ENCODE data around the gene MAPK8IP2. TPM values are rescaled to one million over a fixed set of nuclear protein-coding genes. Genes with fewer than 3 reads are reported as not detected.

The MAPK8IP2 gene
- total RNA-seq, 2 donors from 2014 or later, result 0.50 to 0.65 TPM

- ATAC-seq (replicated peaks), result no peak
- H3K36me3 Mint-ChIP-seq (ENCODE audit: low read depth), result peaks cover 31% of the 10 kb centered on the region
- H3K4me1 Mint-ChIP-seq, result no peaks in the 10 kb centered on the region
- H3K9me3 Mint-ChIP-seq, result no peaks in the 10 kb centered on the region
- H3K27me3 Mint-ChIP-seq, result no peaks in the 10 kb centered on the region
- no peak overlapping the region for H3K4me3 Mint-ChIP-seq
- H3K27ac Mint-ChIP-seq, result no peak overlapping the region
Measured at GRCh38 chr22:50570861-50571260, 29.7 kb upstream of the MAPK8IP2 start.

DNA sequence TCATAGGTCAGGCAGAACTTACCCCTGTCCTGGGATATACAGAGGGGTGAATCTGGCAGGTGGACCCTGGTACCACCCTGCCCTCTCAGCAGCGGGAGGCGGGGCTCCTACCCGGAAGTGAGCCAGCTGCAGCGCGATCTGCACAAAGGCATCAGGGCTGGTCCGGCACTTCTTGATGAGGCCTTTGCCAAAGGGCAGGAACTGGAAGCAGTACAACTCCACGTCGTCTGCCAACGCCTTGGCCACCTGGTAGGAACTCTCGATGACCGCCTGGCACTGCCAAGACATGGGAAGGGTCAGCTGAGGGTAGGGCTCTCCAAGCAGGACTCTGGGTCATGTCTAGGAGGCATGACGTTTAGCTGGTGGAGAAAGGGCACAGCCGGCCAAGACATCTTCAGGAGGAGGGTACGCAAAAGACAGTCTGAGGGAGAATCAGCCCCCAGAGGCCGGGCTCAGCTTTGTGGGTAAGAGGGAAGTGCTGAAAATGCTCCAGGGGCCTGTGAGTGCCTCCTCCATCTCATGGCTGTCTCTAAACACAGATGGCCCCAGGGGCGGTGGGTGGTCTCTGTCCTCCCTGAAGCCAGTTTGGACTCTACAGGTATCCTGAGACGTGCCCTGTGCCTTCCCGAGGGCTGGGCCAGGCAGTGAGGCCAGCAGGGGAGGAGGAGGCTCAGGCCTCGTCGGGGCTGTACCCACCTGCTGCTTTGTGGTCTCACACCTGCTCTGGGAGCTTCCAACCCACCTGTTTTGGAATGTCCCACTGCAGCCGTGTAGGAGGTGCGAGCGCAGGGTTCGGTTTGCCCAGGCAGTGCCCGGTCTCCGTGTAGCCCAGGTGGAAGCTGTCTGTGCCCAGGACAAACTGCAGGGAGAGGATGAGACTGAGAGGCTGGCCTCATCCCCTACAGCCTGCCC lies 29.1 kb upstream of the MAPK8IP2 start:
- H3K9me3 Mint-ChIP-seq, result no peaks in the 10 kb centered on the region
- H3K4me1 Mint-ChIP-seq, result no peaks in the 10 kb centered on the region
- no peak for ATAC-seq (replicated peaks)
- H3K36me3 Mint-ChIP-seq (ENCODE audit: low read depth), result peaks cover 32% of the 10 kb centered on the region
- H3K27ac Mint-ChIP-seq, result no peak overlapping the region
- no peaks in the 10 kb centered on the region for H3K27me3 Mint-ChIP-seq
- H3K4me3 Mint-ChIP-seq, result no peak overlapping the region

DNA sequence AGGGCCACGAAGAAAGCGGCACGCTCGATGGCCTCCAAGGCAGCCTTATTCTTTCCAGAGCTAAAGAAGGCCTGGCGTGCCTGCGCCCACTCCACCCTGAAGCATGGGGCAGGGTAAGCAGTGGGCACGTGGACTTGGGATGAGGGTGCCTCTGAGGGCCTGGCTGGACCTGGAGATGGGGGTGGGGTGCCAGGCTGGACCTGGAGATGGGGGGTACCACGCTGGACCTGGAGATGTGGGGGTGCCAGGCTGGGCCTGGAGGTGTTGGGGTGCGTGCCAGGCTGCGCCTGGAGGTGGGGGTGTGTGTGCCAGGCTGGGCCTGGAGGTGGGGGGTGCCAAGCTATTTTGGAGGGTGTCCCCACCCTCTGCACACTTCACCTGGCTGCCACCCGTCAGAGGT lies 27.6 kb upstream of the MAPK8IP2 start:
- no peaks in the 10 kb centered on the region for H3K4me1 Mint-ChIP-seq
- no peaks in the 10 kb centered on the region for H3K27me3 Mint-ChIP-seq
- peaks cover 37% of the 10 kb centered on the region for H3K36me3 Mint-ChIP-seq (ENCODE audit: low read depth)
- no peak overlapping the region for H3K27ac Mint-ChIP-seq
- no peak overlapping the region for H3K4me3 Mint-ChIP-seq
- ATAC-seq (replicated peaks), result no peak
- H3K9me3 Mint-ChIP-seq, result no peaks in the 10 kb centered on the region

- Mint-ChIP-seq H3K4me3 (no peak overlapping the region), H3K36me3 (ENCODE audit: low read depth) (peaks cover 33% of the 10 kb centered on the region), H3K27me3 (no peaks in the 10 kb centered on the region), H3K9me3 (no peaks in the 10 kb centered on the region), H3K27ac (no peak overlapping the region), H3K4me1 (no peaks in the 10 kb centered on the region)
- ATAC-seq (replicated peaks), result no peak
Measured at GRCh38 chr22:50573491-50574382, 26.9 kb upstream of the MAPK8IP2 start.

- peaks cover 29% of the 10 kb centered on the region for H3K36me3 Mint-ChIP-seq (ENCODE audit: low read depth)
- H3K9me3 Mint-ChIP-seq, result no peaks in the 10 kb centered on the region
- H3K4me1 Mint-ChIP-seq, result no peaks in the 10 kb centered on the region
- no peaks in the 10 kb centered on the region for H3K27me3 Mint-ChIP-seq
- no peak for ATAC-seq (replicated peaks)
- H3K27ac Mint-ChIP-seq, result no peak overlapping the region
- no peak overlapping the region for H3K4me3 Mint-ChIP-seq
Measured at GRCh38 chr22:50574383-50574755, 26.2 kb upstream of the MAPK8IP2 start.

- Mint-ChIP-seq H3K27ac (no peak overlapping the region), H3K4me3 (no peak overlapping the region), H3K9me3 (no peaks in the 10 kb centered on the region), H3K27me3 (no peaks in the 10 kb centered on the region), H3K4me1 (peaks cover 5% of the 10 kb centered on the region), H3K36me3 (ENCODE audit: low read depth) (peaks cover 29% of the 10 kb centered on the region)
- no peak for ATAC-seq (replicated peaks)
Measured at GRCh38 chr22:50575426-50575941, 25.1 kb upstream of the MAPK8IP2 start.

DNA sequence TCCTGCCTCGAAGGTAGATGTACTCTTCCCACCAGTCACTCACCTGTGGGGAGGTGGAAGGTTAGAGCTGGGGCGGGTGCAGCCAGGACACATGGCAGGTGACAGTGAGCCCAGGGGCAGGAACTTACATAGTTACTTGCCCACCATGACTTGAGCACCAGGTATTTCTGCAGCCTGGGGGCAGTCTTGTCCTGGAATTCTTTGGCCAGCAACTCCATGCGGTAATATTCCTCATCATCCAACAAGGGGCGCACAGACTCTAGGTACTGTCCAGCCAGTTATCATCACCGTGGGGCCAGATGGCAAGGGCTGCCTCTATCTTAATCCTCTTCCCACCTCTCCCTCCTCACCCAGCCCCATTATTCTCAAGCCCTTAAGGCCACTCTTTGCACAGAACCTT lies 24.5 kb upstream of the MAPK8IP2 start:
- Mint-ChIP-seq H3K9me3 (no peaks in the 10 kb centered on the region), H3K4me3 (no peak overlapping the region), H3K36me3 (ENCODE audit: low read depth) (peaks cover 31% of the 10 kb centered on the region), H3K27ac (no peak overlapping the region), H3K4me1 (peaks cover 5% of the 10 kb centered on the region), H3K27me3 (no peaks in the 10 kb centered on the region)
- no peak for ATAC-seq (replicated peaks)

- H3K4me3 Mint-ChIP-seq, result peak overlapping the region; percentile 13
- no peak for ATAC-seq (replicated peaks)
- H3K9me3 Mint-ChIP-seq, result no peaks in the 10 kb centered on the region
- peaks cover 41% of the 10 kb centered on the region for H3K36me3 Mint-ChIP-seq (ENCODE audit: low read depth)
- H3K4me1 Mint-ChIP-seq, result peaks cover 5% of the 10 kb centered on the region
- H3K27ac Mint-ChIP-seq, result no peak overlapping the region
- no peaks in the 10 kb centered on the region for H3K27me3 Mint-ChIP-seq
Measured at GRCh38 chr22:50576806-50577696, 23.5 kb upstream of the MAPK8IP2 start.

GRCh38 chr22:50577697-50577986 lies 23.0 kb upstream of the MAPK8IP2 start:
- H3K4me3 Mint-ChIP-seq, result peak overlapping the region; percentile 13
- no peaks in the 10 kb centered on the region for H3K9me3 Mint-ChIP-seq
- H3K27ac Mint-ChIP-seq, result no peak overlapping the region
- no peaks in the 10 kb centered on the region for H3K27me3 Mint-ChIP-seq
- peaks cover 5% of the 10 kb centered on the region for H3K4me1 Mint-ChIP-seq
- ATAC-seq (replicated peaks), result no peak
- peaks cover 39% of the 10 kb centered on the region for H3K36me3 Mint-ChIP-seq (ENCODE audit: low read depth)

- Mint-ChIP-seq H3K9me3 (no peaks in the 10 kb centered on the region), H3K27me3 (no peaks in the 10 kb centered on the region), H3K27ac (no peak within 1 kb of the TSS), H3K4me1 (peaks cover 5% of the 10 kb centered on the region), H3K4me3 (peak within 1 kb of the TSS; percentile 13), H3K36me3 (ENCODE audit: low read depth) (peaks cover 41% of the 10 kb centered on the region)
- no peak for ATAC-seq (replicated peaks)
Measured at GRCh38 chr22:50577987-50578775, 22.4 kb upstream of the MAPK8IP2 start, which contains the start of gene CPT1B. TSS of gene CPT1B (minus strand) at chr22:50578427. CDS start at chr22:50577915, 512 bp downstream.

DNA sequence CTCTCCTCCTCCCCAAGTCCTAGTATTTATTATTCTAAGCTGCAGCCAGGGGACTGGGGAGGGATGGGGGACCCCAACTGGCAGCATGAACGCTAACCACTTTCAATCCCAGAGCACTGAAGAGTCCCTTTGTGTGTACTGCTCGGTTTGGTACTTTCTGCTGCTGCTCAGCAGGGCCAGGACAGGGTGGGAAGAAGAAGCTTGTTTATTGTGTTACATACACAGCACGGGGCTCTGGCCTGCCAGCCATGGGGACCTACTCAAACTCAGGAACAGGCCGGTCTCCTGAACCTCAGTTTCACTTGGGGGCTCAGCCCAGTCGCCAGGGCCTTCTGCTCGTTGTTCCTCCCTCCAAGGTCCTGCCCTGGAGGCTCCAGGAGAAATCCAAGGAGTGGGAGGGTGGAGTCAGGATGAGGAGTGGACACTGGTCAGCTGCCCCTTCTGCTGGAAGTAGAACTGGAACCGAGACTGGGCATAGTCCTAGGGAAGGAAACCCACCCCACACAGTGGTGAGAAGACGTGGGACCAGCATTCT lies 21.8 kb upstream of the MAPK8IP2 start:
- Mint-ChIP-seq H3K4me3 (no peak overlapping the region), H3K27me3 (no peaks in the 10 kb centered on the region), H3K36me3 (ENCODE audit: low read depth) (peaks cover 41% of the 10 kb centered on the region), H3K27ac (no peak overlapping the region), H3K9me3 (no peaks in the 10 kb centered on the region), H3K4me1 (peaks cover 9% of the 10 kb centered on the region)
- no peak for ATAC-seq (replicated peaks)

DNA sequence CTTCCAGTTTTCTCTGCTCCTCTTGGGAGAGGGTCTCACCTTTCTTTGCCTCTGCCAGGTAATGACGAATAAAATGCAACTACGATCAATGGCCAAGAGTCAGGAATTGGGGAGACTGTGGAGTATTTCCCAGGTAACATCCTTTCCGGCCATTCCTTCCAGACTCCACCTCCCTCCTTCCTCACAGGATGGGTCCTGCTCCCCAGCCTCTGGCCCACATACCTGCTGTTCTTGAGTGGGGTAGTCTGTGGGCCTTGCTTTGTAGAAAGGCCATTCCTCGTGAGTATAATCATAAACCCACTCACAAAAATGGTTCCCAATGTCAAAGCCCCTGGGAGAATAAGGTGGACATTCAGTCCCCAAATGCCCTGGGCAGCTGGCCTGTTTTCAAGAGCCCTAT lies 20.8 kb upstream of the MAPK8IP2 start:
- Mint-ChIP-seq H3K27ac (no peak overlapping the region), H3K36me3 (ENCODE audit: low read depth) (peaks cover 41% of the 10 kb centered on the region), H3K4me3 (peak overlapping the region; percentile 19), H3K9me3 (no peaks in the 10 kb centered on the region), H3K4me1 (peaks cover 9% of the 10 kb centered on the region), H3K27me3 (no peaks in the 10 kb centered on the region)
- ATAC-seq (replicated peaks), result no peak
